GM10847 (cell line): ENCODE data around the gene COL1A1.

ENCODE experiments used
- POLR2A ChIP-seq: IDR thresholded peaks from 2 replicates; pipeline ENCODE4 v1.6.1; 2011; ENCODE audit not compliant: insufficient read length; ENCODE audit errors: extremely low read depth

COL1A1 gene

GRCh38 chr17:50218771-50219315 is 17.4 kb upstream of the COL1A1 start:
- no peak for TF ChIP-seq POLR2A

GRCh38 chr17:50218071-50218759 is 16.8 kb upstream of the COL1A1 start:
- TF ChIP-seq POLR2A = no peak

- TF ChIP-seq POLR2A = no peak
These were observed 16.2 kb upstream of the COL1A1 start for GRCh38 chr17:50217591-50217990.

- no peak for TF ChIP-seq POLR2A
These were observed 13.7 kb upstream of the COL1A1 start for GRCh38 chr17:50214976-50215760.

- TF ChIP-seq POLR2A = no peak
These were observed 11.9 kb upstream of the COL1A1 start for GRCh38 chr17:50213026-50214022.

- no peak for TF ChIP-seq POLR2A
These were observed 10.9 kb upstream of the COL1A1 start for GRCh38 chr17:50212121-50212843.

- no peak for TF ChIP-seq POLR2A
These were observed 10.1 kb upstream of the COL1A1 start for GRCh38 chr17:50211249-50212120.

- no peak for TF ChIP-seq POLR2A
These were observed 9.1 kb upstream of the COL1A1 start for GRCh38 chr17:50210240-50211225.

- TF ChIP-seq POLR2A = no peak
These were observed 8.2 kb upstream of the COL1A1 start for GRCh38 chr17:50209472-50210239.

- no peak for TF ChIP-seq POLR2A
These were observed 7.7 kb upstream of the COL1A1 start for GRCh38 chr17:50209133-50209471.

GRCh38 chr17:50208611-50209061 is 7.2 kb upstream of the COL1A1 start:
- TF ChIP-seq POLR2A = no peak
